HL-60 (cell line): ENCODE results near the gene PLIN3.
"Not testable (repeated sequence)": the region's sequence is repeated elsewhere in the genome, so short reads cannot be mapped to it uniquely, and the experiment has no call there.

ENCODE experiments used
- DNase-seq, 2 experiments: peaks; one replicate each; pipeline ENCODE4 v3.0.0-alpha.2; 2010 to 2020; ENCODE audit warnings: low read depth in 1 of 2, low spot score in 1 of 2
- H3K27ac ChIP-seq: fragments of 250-450 bp; sonication (Bioruptor Pico); replicated peaks from 2 replicates; pipeline ENCODE4 v1.5.1; 2020; ENCODE audit warnings: mild to moderate bottlenecking, moderate library complexity
- H3K27me3 ChIP-seq: fragments of 250-450 bp; sonication (Bioruptor Pico); 2 replicates; pipeline ENCODE4 v1.5.1; 2021; ENCODE audit warnings: mild to moderate bottlenecking, moderate library complexity; ENCODE audit not compliant: insufficient read depth, poor library complexity, severe bottlenecking
- H3K4me3 ChIP-seq: replicated peaks from 2 replicates; pipeline ENCODE4 v1.5.1; 2011; ENCODE audit warnings: mild to moderate bottlenecking, control low read depth, low read length; ENCODE audit not compliant: insufficient read depth
- GABPA ChIP-seq: IDR thresholded peaks from 2 replicates; pipeline ENCODE4 v1.6.1; 2012; ENCODE audit warnings: low read depth
- POLR2AphosphoS5 ChIP-seq: IDR thresholded peaks from 2 replicates; pipeline ENCODE4 v1.6.1; 2012; ENCODE audit warnings: low read depth
- SPI1 ChIP-seq: IDR thresholded peaks from 2 replicates; pipeline ENCODE4 v1.6.1; 2012; ENCODE audit warnings: low read depth, mild to moderate bottlenecking, borderline replicate concordance
- TF ChIP-seq, protein P1 (sequence below): IDR thresholded peaks from one replicate; pipeline ENCODE4 v1.5.1; 2011; ENCODE audit warnings: low read length, control low read depth, inconsistent platforms; ENCODE audit not compliant: insufficient read depth
- TF ChIP-seq, protein P2 (sequence below): IDR thresholded peaks from 2 replicates; pipeline ENCODE4 v1.6.1; 2012; ENCODE audit warnings: low read depth; ENCODE audit not compliant: insufficient replicate concordance

The PLIN3 gene

GRCh38 chr19:4868286-4868834, 893 bp upstream of the PLIN3 start:
- DNase-seq: no peak
- no peak overlapping the region for H3K27ac ChIP-seq
- TF ChIP-seq, protein P1, sequence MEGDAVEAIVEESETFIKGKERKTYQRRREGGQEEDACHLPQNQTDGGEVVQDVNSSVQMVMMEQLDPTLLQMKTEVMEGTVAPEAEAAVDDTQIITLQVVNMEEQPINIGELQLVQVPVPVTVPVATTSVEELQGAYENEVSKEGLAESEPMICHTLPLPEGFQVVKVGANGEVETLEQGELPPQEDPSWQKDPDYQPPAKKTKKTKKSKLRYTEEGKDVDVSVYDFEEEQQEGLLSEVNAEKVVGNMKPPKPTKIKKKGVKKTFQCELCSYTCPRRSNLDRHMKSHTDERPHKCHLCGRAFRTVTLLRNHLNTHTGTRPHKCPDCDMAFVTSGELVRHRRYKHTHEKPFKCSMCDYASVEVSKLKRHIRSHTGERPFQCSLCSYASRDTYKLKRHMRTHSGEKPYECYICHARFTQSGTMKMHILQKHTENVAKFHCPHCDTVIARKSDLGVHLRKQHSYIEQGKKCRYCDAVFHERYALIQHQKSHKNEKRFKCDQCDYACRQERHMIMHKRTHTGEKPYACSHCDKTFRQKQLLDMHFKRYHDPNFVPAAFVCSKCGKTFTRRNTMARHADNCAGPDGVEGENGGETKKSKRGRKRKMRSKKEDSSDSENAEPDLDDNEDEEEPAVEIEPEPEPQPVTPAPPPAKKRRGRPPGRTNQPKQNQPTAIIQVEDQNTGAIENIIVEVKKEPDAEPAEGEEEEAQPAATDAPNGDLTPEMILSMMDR: no peak
- TF ChIP-seq SPI1 (no peak), POLR2AphosphoS5 (no peak), GABPA (no peak)
- TF ChIP-seq, protein P2, sequence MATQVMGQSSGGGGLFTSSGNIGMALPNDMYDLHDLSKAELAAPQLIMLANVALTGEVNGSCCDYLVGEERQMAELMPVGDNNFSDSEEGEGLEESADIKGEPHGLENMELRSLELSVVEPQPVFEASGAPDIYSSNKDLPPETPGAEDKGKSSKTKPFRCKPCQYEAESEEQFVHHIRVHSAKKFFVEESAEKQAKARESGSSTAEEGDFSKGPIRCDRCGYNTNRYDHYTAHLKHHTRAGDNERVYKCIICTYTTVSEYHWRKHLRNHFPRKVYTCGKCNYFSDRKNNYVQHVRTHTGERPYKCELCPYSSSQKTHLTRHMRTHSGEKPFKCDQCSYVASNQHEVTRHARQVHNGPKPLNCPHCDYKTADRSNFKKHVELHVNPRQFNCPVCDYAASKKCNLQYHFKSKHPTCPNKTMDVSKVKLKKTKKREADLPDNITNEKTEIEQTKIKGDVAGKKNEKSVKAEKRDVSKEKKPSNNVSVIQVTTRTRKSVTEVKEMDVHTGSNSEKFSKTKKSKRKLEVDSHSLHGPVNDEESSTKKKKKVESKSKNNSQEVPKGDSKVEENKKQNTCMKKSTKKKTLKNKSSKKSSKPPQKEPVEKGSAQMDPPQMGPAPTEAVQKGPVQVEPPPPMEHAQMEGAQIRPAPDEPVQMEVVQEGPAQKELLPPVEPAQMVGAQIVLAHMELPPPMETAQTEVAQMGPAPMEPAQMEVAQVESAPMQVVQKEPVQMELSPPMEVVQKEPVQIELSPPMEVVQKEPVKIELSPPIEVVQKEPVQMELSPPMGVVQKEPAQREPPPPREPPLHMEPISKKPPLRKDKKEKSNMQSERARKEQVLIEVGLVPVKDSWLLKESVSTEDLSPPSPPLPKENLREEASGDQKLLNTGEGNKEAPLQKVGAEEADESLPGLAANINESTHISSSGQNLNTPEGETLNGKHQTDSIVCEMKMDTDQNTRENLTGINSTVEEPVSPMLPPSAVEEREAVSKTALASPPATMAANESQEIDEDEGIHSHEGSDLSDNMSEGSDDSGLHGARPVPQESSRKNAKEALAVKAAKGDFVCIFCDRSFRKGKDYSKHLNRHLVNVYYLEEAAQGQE: no peak
- H3K27me3 ChIP-seq: no peaks in the 10 kb centered on the region
- no peak overlapping the region for H3K4me3 ChIP-seq

DNA sequence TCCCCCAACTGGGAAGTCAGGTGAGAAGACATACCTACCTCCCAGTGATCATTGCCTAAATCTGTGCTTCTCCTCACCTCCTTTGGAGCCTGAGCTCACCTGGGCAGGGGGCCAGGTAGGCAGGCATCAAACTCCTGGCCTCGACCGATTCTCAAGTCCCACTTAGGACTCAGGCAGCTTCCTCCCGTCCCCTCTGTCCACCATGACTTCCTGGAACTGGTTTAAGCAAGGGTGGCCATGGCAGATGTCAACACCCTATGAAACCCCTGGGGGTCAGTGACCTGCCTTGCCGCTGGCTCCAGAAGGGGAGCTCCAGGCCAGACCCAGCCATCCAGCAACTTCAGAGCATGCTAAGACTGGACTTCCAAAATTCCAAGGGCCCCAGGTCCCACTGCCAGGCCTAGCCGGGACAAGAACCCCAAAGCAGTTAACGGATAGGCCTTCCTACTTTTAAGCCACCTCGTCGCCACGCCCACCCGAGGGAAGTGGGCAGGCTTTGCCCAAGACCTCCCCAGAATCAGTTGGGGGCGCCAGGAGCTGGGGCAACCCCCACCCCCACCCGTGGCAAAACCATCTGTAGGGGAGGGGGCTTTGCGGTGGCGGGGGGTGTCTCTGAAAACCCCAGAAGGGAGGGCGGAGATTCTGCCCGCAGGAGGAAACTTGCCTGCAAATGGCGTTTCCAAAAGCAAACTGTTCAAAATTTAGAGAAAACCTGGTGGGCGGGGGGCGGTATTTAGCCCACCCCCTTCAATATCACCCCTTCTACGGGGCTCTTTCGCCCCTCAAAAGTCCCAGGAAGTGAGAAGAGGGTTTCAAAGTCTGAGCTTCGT, 657 bp downstream of the PLIN3 start:
- TF ChIP-seq GABPA: no peak
- no peak for TF ChIP-seq POLR2AphosphoS5
- peak; percentile 42; the same call in 1 of the 2 replicates for TF ChIP-seq SPI1
- DNase-seq: peak; percentile 63 to 64
- no peaks in the 10 kb centered on the region for H3K27me3 ChIP-seq
- H3K4me3 ChIP-seq: peak overlapping the region; percentile 88
- H3K27ac ChIP-seq: peak overlapping the region; percentile 73

- H3K4me3 ChIP-seq: no peak overlapping the region
- H3K27me3 ChIP-seq: no peaks in the 10 kb centered on the region
- no peak for TF ChIP-seq GABPA
- TF ChIP-seq SPI1: no peak
- no peak overlapping the region for H3K27ac ChIP-seq
- no peak for DNase-seq
Measured at GRCh38 chr19:4861147-4861546, 6.3 kb downstream of the PLIN3 start.

DNA sequence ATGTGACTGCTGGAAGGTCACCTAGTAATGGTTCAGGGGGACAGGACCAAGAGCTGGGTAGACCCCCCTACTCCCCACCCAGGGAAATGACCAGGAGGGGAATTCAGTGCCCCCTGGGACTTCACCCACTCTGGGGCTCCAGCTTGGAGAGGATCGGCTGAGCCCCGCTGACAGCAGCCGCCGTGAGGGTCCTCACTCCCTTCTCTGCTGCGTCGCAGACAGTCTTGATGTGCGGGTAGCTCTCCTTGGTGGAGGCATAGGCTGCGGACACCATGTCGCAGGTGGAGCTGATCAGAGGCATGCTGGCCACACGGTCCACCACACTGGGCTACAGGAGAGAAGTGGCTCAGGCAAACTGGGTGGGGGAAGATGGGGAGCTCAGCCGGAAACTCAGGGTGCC, 7.8 kb downstream of the PLIN3 start:
- Histone ChIP-seq H3K27me3 (no peaks in the 10 kb centered on the region), H3K27ac (no peak overlapping the region), H3K4me3 (no peak overlapping the region)
- no peak for TF ChIP-seq GABPA
- TF ChIP-seq, protein P2: no peak
- TF ChIP-seq, protein P1: no peak
- TF ChIP-seq SPI1: no peak
- TF ChIP-seq POLR2AphosphoS5: no peak
- no peak for DNase-seq

GRCh38 chr19:4856468-4856867, 11.0 kb downstream of the PLIN3 start:
- H3K4me3 ChIP-seq, H3K27me3 ChIP-seq, DNase-seq, H3K27ac ChIP-seq: not testable (repeated sequence)

DNA sequence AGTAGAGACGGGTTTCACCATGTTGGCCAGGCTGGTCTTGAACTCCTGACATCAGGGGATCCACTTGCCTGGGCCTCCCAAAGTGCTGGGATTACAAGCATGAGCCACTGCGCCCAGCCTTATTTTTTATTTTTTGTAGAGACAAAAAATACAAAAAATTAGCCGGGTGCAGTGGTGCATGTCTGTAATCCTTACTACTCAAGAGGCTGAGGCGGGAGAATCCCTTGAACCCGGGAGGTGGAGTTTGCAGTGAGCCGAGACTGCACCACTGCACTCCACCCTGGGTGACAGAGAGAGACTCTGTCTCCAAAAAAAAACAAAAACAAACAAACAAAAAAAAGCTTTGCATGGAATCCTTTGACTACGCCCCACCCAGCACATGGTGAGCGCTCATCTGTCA, 14.0 kb downstream of the PLIN3 start:
- H3K4me3 ChIP-seq, H3K27ac ChIP-seq, DNase-seq, H3K27me3 ChIP-seq: not testable (repeated sequence)
